Measurements from ENCODE around the gene C3orf33. TPM values are rescaled to one million over a fixed set of nuclear protein-coding genes. Genes with fewer than 3 reads are reported as not detected.

C3orf33 gene
- total and polyA plus RNA-seq, 7 donors: 0.92 to 8.6 (median 3.6) TPM

DNA sequence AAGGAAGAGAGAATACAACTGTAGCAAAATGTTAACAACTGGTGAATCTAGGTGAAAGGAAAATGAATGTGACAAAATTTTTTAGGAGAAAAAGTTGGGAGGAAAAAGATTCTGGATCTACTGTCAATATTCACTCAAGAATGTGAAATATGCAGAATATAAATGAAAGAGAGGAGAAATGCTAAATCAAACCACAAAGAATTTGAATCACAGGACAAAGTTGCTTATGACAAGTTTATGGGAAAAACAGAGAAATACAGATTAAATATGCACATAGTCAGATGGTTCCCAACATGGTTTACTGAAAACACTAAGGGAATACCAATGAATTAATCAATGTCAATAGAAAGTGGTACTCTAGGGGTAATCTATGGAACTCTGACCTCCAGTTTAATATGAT, 27.6 kb downstream of the C3orf33 start:
- intact Hi-C loops (cut with DNase I): no loop called here
- TF ChIP-seq CTCF (IDR thresholded peaks at IDR 0.05) (no peak), POLR2AphosphoS5 (IDR thresholded peaks at IDR 0.05) (no peak), EP300 (IDR thresholded peaks at IDR 0.05) (no peak), POLR2A (IDR thresholded peaks at IDR 0.05) (no peak)
- H3K9me3 ChIP-seq: peaks cover 0 to 5% (median 0%) of the 10 kb centered on the region in 4 donors
- no peaks in the 10 kb centered on the region for H3K27me3 ChIP-seq
- peaks cover 0 to 28% (median 3%) of the 10 kb centered on the region in 4 donors for H3K36me3 ChIP-seq
- no peak overlapping the region for H3K27ac ChIP-seq
- peaks cover 0 to 3% (median under 1%) of the 10 kb centered on the region in 4 donors for H3K4me1 ChIP-seq
- H3K4me3 ChIP-seq: no peak overlapping the region
- DNase-seq: no peak

- Histone ChIP-seq H3K27ac (no peak overlapping the region), H3K9me3 (no peaks in the 10 kb centered on the region), H3K36me3 (peaks cover 0 to 10% (median 1%) of the 10 kb centered on the region in 4 donors), H3K27me3 (no peaks in the 10 kb centered on the region), H3K4me1 (peaks cover 0 to 13% (median 6%) of the 10 kb centered on the region in 4 donors), H3K4me3 (no peak overlapping the region)
- intact Hi-C loops (cut with DNase I): no loop called here
- WGBS, 2 donors: 86 to 89% methylated on average over 1 of the region's 1 CpG
- TF ChIP-seq CTCF (IDR thresholded peaks at IDR 0.05) (no peak), EP300 (IDR thresholded peaks at IDR 0.05) (no peak), POLR2AphosphoS5 (IDR thresholded peaks at IDR 0.05) (no peak), POLR2A (IDR thresholded peaks at IDR 0.05) (no peak)
- no peak for DNase-seq
Observed at GRCh38 chr3:155772801-155773200, 33.3 kb downstream of the C3orf33 start.

DNA sequence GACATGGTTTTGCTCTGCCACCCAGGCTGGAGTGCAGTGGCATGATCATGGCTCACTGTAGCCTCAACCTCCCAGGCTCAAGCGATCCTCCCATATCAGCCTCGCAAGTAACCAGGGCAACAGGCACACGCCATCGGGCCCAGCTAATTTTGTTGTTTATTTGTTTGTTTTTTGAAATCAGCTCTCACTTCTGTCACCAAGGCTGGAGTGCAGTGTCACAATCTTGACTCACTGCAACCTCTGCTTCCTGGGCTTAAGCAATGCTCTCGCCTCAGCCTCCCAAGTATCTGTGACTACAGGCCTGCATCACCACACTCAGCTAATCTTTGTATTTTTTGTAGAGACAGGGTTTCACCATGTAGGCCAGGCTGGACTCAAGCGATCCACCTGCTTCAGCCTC, 35.0 kb downstream of the C3orf33 start:
- WGBS, 2 donors: 97 to 98% methylated on average over 6 of the region's 6 CpGs
- no peak for TF ChIP-seq EP300 (IDR thresholded peaks at IDR 0.05)
- TF ChIP-seq POLR2A (IDR thresholded peaks at IDR 0.05): no peak
- no peak for TF ChIP-seq CTCF (IDR thresholded peaks at IDR 0.05)
- TF ChIP-seq POLR2AphosphoS5 (IDR thresholded peaks at IDR 0.05): no peak
- DNase-seq: no peak

GRCh38 chr3:155766206-155766605, 39.9 kb downstream of the C3orf33 start:
- no peak overlapping the region for H3K27ac ChIP-seq
- intact Hi-C loops (cut with DNase I): no loop called here
- DNase-seq: no peak
- H3K27me3 ChIP-seq: no peaks in the 10 kb centered on the region
- no peak for TF ChIP-seq POLR2AphosphoS5 (IDR thresholded peaks at IDR 0.05)
- TF ChIP-seq CTCF (IDR thresholded peaks at IDR 0.05): no peak
- no peak for TF ChIP-seq POLR2A (IDR thresholded peaks at IDR 0.05)
- no peak for TF ChIP-seq EP300 (IDR thresholded peaks at IDR 0.05)
- peaks cover 0 to 33% (median 0%) of the 10 kb centered on the region in 4 donors for H3K36me3 ChIP-seq
- no peak overlapping the region for H3K4me3 ChIP-seq
- 80 to 83% methylated on average over 1 of the region's 1 CpG for WGBS, 2 donors
- no peaks in the 10 kb centered on the region for H3K9me3 ChIP-seq
- H3K4me1 ChIP-seq: no peaks in the 10 kb centered on the region

More for the DNA sequence above, 35.0 kb downstream of the C3orf33 start:
- intact Hi-C loops (cut with DNase I): no loop called here
- Histone ChIP-seq H3K9me3 (no peaks in the 10 kb centered on the region), H3K4me3 (no peak overlapping the region), H3K4me1 (peaks cover 0 to 13% (median 6%) of the 10 kb centered on the region in 4 donors), H3K27me3 (no peaks in the 10 kb centered on the region), H3K36me3 (peaks cover 0 to 22% (median 1%) of the 10 kb centered on the region in 4 donors), H3K27ac (no peak overlapping the region)

- TF ChIP-seq EP300 (IDR thresholded peaks at IDR 0.05) (no peak), POLR2AphosphoS5 (IDR thresholded peaks at IDR 0.05) (no peak)
- DNase-seq: no peak
- Histone ChIP-seq H3K4me1 (no peaks in the 10 kb centered on the region), H3K27me3 (no peaks in the 10 kb centered on the region), H3K9me3 (no peaks in the 10 kb centered on the region), H3K36me3 (peaks cover 0 to 33% (median 0%) of the 10 kb centered on the region in 4 donors), H3K27ac (no peak overlapping the region), H3K4me3 (no peak overlapping the region)
- intact Hi-C loops (cut with DNase I): no loop called here
- WGBS, 2 donors: 81 to 92% methylated on average over 3 of the region's 3 CpGs
Observed at GRCh38 chr3:155763870-155764463, 42.1 kb downstream of the C3orf33 start.

Measured in sigmoid colon (tissue), 7 donors.